ENCODE data around the gene STKLD1. TPM values are rescaled to one million over a fixed set of nuclear protein-coding genes. Genes with fewer than 3 reads are reported as not detected.

STKLD1 gene
- total and polyA plus RNA-seq, 9 of the 15 experiments (the other 6 are each of a cell fraction or from before 2014, with no cell fraction given), result 0.10 to 0.65 (median 0.33) TPM; not detected in 2

DNA sequence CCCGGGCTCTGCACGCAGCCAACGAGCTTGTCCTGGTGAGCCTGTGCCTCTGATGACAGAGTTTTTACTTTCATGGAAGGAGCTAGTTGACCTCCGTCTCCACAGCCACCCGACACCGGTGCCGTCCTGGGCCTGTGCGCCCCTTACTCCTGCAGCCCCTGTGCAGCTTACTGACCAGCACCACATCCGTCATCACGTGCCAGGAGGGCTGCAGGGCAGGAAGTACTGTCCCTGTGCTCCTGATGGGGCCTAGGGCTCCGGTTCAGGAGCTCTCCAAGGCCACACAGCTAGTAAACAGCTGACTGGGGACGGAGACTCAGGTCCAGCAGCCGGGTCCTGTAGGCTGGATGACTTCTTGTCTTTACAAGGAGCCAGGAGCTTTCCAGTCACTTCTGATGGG, 10.2 kb downstream of the STKLD1 start:
- no peaks in the 10 kb centered on the region for H3K79me2 ChIP-seq (ENCODE audit: control insufficient read depth, insufficient read depth, low read length)
- no peak for TF ChIP-seq SMARCA5 (IDR thresholded peaks at IDR 0.05)
- H2AFZ ChIP-seq (ENCODE audit: low read depth, low read length), result no peak overlapping the region
- in situ Hi-C loops (cut with MboI) (no loop called here), intact Hi-C loops (cut with micrococcal nuclease) (no loop called here)
- ATAC-seq, result no peak
- POLR2A ChIA-PET, result interaction anchor here (0.6 to 2.9 kb wide), 8 partner anchors 9 to 111 kb away, joined by 3 to 13 read pairs (median 3); partner anchors contain the start of gene STKLD1
- peaks cover 29 to 55% of the 10 kb centered on the region in 2 experiments; a peak in 4 of 5 replicates for H3K27me3 ChIP-seq (ENCODE audit: control insufficient read depth in 2 of 2, insufficient read depth in 2 of 2, low read length in 2 of 2)
- BruUV-seq (replicated peaks), result no TSS peak
- peaks cover 5% of the 10 kb centered on the region for H3K9me3 ChIP-seq (replicated peaks; ENCODE audit: control insufficient read depth, insufficient read depth, low read depth, low read length)
- H3K27ac ChIP-seq (ENCODE audit: extremely low read depth, low read depth, low read length), result no peak overlapping the region
- peak overlapping the region in 1 of 2 experiments; percentile 21; a peak in 1 of 4 replicates for H3K9ac ChIP-seq (ENCODE audit: insufficient read depth in 1 of 2, low read depth in 2 of 2, low read length in 2 of 2)
- H3K9me1 ChIP-seq (ENCODE audit: control insufficient read depth, insufficient read depth, low read length), result no peaks in the 10 kb centered on the region
- no peak for FAIRE-seq
- no peaks in the 10 kb centered on the region; the same call in 1 of the 2 replicates for H4K20me1 ChIP-seq (replicated peaks; ENCODE audit: control insufficient read depth, insufficient read depth, low read length)
- no peak overlapping the region for H3K4me3 ChIP-seq
- no peaks in the 10 kb centered on the region for H3K36me3 ChIP-seq (ENCODE audit: control insufficient read depth, insufficient read depth, low read length)
- H3K4me1 ChIP-seq (replicated peaks in 1 of 2; ENCODE audit: control insufficient read depth in 2 of 2, insufficient read depth in 2 of 2, low read length in 2 of 2), result peaks cover 0 to 17% of the 10 kb centered on the region in 2 experiments; a peak in 2 of 5 replicates
- 34% methylated on average over 13 of the region's 13 CpGs for WGBS (ENCODE audit: insufficient coverage, low coverage, missing lambda C conversion rate)
- H3K4me2 ChIP-seq (ENCODE audit: insufficient read depth, low read length), result no peak overlapping the region
- CTCF ChIA-PET (ENCODE audit: low intra/inter-chr PET ratio), result no interaction called here
- DNase-seq (ENCODE audit: extremely low read depth in 1 of 4, low spot score in 3 of 4), result no peak

GRCh38 chr9:133387680-133388079, 11.5 kb downstream of the STKLD1 start:
- peaks cover 29 to 55% of the 10 kb centered on the region in 2 experiments; a peak in 4 of 5 replicates for H3K27me3 ChIP-seq (ENCODE audit: control insufficient read depth in 2 of 2, insufficient read depth in 2 of 2, low read length in 2 of 2)
- H3K36me3 ChIP-seq (ENCODE audit: control insufficient read depth, insufficient read depth, low read length), result no peaks in the 10 kb centered on the region
- H3K9me3 ChIP-seq (replicated peaks; ENCODE audit: control insufficient read depth, insufficient read depth, low read depth, low read length), result peaks cover 5% of the 10 kb centered on the region
- TF ChIP-seq PHTF2 (CRISPR knock-in tag; IDR thresholded peaks at IDR 0.05), result no peak
- TF ChIP-seq, protein P1, sequence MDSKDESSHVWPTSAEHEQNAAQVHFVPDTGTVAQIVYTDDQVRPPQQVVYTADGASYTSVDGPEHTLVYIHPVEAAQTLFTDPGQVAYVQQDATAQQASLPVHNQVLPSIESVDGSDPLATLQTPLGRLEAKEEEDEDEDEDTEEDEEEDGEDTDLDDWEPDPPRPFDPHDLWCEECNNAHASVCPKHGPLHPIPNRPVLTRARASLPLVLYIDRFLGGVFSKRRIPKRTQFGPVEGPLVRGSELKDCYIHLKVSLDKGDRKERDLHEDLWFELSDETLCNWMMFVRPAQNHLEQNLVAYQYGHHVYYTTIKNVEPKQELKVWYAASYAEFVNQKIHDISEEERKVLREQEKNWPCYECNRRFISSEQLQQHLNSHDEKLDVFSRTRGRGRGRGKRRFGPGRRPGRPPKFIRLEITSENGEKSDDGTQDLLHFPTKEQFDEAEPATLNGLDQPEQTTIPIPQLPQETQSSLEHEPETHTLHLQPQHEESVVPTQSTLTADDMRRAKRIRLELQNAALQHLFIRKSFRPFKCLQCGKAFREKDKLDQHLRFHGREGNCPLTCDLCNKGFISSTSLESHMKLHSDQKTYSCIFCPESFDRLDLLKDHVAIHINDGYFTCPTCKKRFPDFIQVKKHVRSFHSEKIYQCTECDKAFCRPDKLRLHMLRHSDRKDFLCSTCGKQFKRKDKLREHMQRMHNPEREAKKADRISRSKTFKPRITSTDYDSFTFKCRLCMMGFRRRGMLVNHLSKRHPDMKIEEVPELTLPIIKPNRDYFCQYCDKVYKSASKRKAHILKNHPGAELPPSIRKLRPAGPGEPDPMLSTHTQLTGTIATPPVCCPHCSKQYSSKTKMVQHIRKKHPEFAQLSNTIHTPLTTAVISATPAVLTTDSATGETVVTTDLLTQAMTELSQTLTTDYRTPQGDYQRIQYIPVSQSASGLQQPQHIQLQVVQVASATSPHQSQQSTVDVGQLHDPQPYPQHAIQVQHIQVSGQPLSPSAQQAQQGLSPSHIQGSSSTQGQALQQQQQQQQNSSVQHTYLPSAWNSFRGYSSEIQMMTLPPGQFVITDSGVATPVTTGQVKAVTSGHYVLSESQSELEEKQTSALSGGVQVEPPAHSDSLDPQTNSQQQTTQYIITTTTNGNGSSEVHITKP (IDR thresholded peaks at IDR 0.05; ENCODE audit: partially characterized antibody), result peak; percentile 83
- no peak for ATAC-seq
- H3K9ac ChIP-seq (ENCODE audit: insufficient read depth in 1 of 2, low read depth in 2 of 2, low read length in 2 of 2), result no peak overlapping the region
- peaks cover 0 to 17% of the 10 kb centered on the region in 2 experiments; a peak in 2 of 5 replicates for H3K4me1 ChIP-seq (replicated peaks in 1 of 2; ENCODE audit: control insufficient read depth in 2 of 2, insufficient read depth in 2 of 2, low read length in 2 of 2)
- H3K4me2 ChIP-seq (ENCODE audit: insufficient read depth, low read length), result no peak overlapping the region
- BruUV-seq (replicated peaks), result no TSS peak
- H3K4me3 ChIP-seq, result no peak overlapping the region
- POLR2A ChIA-PET, result interaction anchor here (2.3 to 2.9 kb wide), 2 partner anchors 10 to 11 kb away, joined by 7 to 13 read pairs; partner anchors contain the start of gene STKLD1
- no peaks in the 10 kb centered on the region for H3K9me1 ChIP-seq (ENCODE audit: control insufficient read depth, insufficient read depth, low read length)
- no peak overlapping the region for H3K27ac ChIP-seq (ENCODE audit: extremely low read depth, low read depth, low read length)
- in situ Hi-C loops (cut with MboI), result no loop called here
- no peak for DNase-seq (ENCODE audit: extremely low read depth in 1 of 4, low spot score in 3 of 4)
- H2AFZ ChIP-seq (ENCODE audit: low read depth, low read length), result no peak overlapping the region
- H4K20me1 ChIP-seq (replicated peaks; ENCODE audit: control insufficient read depth, insufficient read depth, low read length), result no peaks in the 10 kb centered on the region; the same call in 1 of the 2 replicates
- WGBS (ENCODE audit: insufficient coverage, low coverage, missing lambda C conversion rate), result 6% methylated on average over 9 of the region's 9 CpGs
- CTCF ChIA-PET (ENCODE audit: low intra/inter-chr PET ratio), result no interaction called here
- no peak for FAIRE-seq
- no peaks in the 10 kb centered on the region for H3K79me2 ChIP-seq (ENCODE audit: control insufficient read depth, insufficient read depth, low read length)
- intact Hi-C loops (cut with micrococcal nuclease), result no loop called here

All from K562 (cell line).